C4-2B (cell line): ENCODE results near the gene TMEM225.
"Not testable (repeated sequence)": the region's sequence is repeated elsewhere in the genome, so short reads cannot be mapped to it uniquely, and the experiment has no call there.

ENCODE experiments used
- H3K27ac ChIP-seq: fragments of 450-650 bp; 2 replicates; pipeline ENCODE4 v1.5.1; 2017
- CTCF ChIP-seq: fragments of 450-650 bp; conservative IDR thresholded peaks from 2 replicates; pipeline ENCODE4 v1.5.1; 2017; ENCODE audit warnings: mild to moderate bottlenecking
- ZFX ChIP-seq: fragments of 450-650 bp; IDR thresholded peaks from 2 replicates; pipeline ENCODE4 v1.6.1; 2017

TMEM225 gene

GRCh38 chr11:123892031-123892430 is 6.6 kb upstream of the TMEM225 start:
- TF ChIP-seq ZFX: no peak
- no peak for TF ChIP-seq CTCF

DNA sequence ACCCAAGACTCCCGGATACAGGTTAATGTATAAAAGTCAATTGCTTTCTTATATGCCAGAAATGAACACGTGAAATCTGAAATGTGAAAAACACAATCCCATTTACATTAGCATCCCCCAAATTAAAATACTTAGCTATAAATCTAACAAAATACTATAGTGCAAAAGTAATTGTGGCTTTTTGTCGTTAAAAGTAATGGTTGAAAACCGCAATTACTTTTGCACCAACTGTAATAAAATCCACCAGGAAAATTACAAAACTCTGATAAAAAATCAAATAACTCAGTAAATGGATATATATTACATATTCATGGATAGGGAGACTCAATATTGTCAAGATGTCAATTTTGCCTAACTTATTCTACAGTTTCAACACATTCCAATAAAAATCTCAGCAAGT is 4.6 kb downstream of the TMEM225 start:
- no peak for TF ChIP-seq CTCF
- no peak for TF ChIP-seq ZFX
- no peak overlapping the region for H3K27ac ChIP-seq

More at GRCh38 chr11:123892031-123892430, 6.6 kb upstream of the TMEM225 start:
- H3K27ac ChIP-seq: no peak overlapping the region

- H3K27ac ChIP-seq: not testable (repeated sequence)
Observed at GRCh38 chr11:123867795-123868194, 17.7 kb downstream of the TMEM225 start.

- H3K27ac ChIP-seq: not testable (repeated sequence)
Observed at GRCh38 chr11:123865293-123865692, 20.2 kb downstream of the TMEM225 start.

- no peak overlapping the region for H3K27ac ChIP-seq
- TF ChIP-seq ZFX: no peak
- no peak for TF ChIP-seq CTCF
Observed at GRCh38 chr11:123859731-123860130, 25.7 kb downstream of the TMEM225 start.

DNA sequence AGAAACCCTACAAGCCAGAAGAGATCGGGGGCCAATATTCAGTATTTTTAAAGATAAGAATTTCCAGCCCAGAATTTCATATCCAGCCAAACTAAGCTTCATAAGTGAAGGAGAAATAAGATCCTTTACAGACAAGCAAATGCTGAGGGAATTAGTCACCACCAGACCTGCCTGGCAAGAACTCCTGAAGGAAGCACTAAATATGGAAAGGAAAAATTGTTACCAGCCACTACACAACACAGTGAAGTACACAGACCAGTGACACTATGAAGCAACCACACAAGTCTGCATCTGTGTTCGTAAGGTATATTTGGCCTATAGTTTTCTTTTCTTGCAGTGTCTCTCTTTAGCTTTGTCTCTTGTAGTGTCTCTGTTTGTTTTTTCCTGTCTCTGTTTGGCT is 29.0 kb downstream of the TMEM225 start:
- TF ChIP-seq ZFX: no peak
- no peak for TF ChIP-seq CTCF
- no peak overlapping the region for H3K27ac ChIP-seq

DNA sequence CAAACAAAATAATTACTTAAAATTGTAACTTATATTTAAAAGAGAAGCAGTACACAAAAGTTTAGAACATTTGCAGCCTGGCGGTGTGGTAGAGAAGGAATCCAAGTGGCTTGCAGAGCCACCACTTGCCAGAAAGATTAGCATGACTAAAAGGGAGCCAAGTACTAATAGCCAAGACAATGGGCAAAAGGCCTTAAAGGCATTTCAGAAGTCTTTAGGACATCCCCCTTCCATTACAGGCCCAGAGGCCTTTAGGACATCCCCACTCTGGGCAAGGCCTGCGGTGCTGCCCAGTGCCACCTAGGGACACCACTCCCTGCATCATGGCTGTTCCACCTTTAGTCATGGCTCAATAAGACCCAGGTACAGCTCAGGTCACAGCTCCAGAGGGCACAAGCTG is 32.4 kb downstream of the TMEM225 start:
- H3K27ac ChIP-seq: no peak overlapping the region
- no peak for TF ChIP-seq CTCF
- TF ChIP-seq ZFX: no peak

DNA sequence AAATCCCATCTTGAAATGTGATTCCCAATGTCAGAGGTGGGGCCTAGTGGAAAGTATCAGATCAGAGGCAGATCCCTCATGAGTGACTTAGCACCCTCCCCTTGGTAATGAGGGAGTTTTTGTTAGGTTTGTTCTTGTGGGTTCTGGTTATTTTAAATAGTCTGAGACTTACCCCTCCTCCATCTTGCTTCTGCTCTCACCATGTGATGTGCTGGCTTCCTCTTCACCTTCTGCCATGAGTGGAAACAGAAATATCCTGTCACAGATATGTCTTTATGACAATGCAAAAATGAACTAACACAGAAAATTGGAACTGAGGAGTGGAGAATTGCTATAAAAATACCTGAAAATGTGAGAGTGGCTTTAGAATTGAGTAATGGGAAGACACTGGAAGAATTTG is 33.1 kb downstream of the TMEM225 start:
- TF ChIP-seq CTCF: no peak
- no peak overlapping the region for H3K27ac ChIP-seq

DNA sequence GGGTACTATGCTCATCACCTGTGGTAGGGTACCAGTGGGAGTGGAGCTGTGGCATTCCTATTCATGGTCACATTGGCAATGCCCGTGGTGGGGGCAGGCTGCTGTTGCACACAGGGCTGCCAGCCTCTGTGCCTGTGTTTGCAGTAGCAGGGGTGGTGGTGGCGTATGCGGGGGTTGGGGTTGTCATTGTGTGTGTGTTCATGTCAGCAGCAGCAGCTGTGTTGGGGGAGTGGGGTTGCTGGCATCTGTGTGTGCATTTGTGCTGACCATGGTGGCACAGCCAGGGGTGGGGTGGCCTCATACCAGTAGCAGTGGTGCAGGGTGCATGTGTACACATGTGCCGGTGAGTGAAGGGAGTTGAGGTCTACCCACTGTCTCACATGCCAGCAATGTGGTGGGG is 34.4 kb downstream of the TMEM225 start:
- no peak overlapping the region for H3K27ac ChIP-seq
- TF ChIP-seq ZFX (no peak), CTCF (no peak)
